Inflammatory macrophage (primary cell): ENCODE results near the gene DKKL1.

Source experiments
- DNase-seq, 2 donors: peaks; one replicate each; pipeline ENCODE4 v3.0.0-alpha.2; 2020 to 2022

DKKL1 gene

DNA sequence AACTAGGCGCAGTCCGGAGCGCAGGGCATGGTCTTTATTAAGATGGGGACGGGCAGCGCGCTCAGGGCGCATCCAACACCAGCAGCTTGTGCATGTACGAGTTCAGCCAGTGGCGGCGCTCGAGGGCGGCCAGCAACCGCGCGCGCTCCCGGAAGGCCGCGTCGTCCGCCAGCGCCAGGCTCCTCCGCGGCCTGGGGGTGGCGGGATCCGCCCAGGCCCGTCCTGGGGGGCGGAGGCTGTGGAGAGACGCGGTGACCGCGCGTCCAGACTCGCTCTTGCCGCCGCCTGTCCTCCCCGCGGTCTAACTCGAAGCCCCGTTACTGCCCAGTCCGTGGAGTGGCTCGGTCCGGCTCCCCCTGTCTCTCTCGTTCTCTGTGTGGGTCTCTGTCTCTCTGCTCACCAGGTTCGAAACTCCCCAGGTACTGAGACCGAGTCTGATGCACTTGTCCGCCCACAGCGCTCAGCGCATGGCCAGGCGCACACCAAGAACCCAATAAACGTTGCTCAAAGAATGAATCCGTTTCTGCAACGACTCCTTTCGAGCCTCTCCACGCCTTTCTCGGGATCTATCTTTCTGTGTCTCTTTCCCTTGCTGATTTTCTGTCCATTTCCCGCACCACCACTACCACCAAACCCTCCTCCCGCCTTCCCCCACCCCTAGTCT, 58.9 kb downstream of the DKKL1 start:
- DNase-seq, result peak; percentile 34 to 62

DNA sequence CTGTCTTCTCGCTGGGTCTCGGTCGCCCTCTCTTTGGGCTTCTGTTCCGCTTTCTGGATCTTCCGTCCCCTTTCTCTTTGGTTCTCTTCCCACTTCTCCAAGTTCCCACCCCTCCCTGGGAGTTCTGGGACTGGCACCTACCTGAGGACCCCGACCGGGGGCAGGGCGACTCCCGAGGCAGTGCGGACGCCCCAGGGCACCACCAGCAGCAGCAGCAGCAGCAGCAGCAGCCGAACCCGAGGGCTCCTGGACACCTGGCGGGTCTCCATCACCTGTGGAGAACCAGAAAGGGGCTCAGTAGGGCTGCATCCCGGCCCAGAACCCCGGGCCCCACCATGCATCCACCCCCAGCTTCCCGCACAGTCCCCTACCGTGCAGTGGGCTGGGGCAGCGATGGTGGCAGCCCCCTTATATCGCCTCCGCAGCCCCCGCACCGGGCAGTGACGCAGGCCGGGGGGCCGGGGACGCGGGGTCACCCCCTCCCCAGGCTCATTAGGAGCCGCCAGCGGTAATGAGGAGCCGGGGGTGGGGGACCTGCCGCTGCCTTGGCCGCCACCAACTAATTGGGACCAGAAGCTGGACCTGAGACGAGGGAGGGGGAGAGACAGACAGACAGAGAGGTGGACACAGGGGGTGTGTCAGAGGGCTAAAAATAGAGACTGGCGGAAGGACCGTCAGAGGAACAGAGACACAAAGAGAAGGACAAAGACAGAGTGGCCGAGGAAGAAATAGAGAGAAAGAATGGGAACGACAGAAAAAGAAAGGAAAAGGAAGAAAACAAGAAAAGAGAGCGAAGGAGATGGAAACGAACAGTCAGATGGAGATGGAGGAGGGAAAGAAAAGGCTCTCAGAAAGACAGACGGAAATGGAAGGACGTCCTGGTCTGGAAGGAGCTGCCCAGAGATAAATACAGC, 59.7 kb downstream of the DKKL1 start, which contains the start of gene PTH2:
TSS of gene PTH2 (minus strand) at position 371 of the 914 bp plus-strand sequence. CDS start at position 269, 102 bp downstream.
- no peak for DNase-seq

DNA sequence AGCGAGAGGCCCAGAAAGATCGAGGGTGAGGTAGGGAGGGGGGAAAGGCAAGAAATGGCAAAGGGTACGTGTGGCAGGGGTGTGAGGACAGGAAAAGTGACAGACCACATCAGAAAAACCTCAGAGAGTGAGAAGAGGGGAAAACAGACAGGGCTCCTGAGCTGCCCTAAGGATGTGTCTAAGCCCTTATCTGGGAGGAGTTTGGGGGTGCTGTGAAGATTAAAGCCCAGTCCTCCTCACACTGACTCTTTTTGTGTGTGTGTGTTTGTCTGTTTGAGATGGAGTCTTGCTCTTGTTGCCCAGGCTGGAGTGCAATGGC, 60.3 kb downstream of the DKKL1 start:
- DNase-seq, result no peak
